HG03565 (cell line): Measurements from ENCODE around the gene TCAP.

Experiments
- ATAC-seq: cut with Tn5 transposase; IDR thresholded peaks from one replicate; pipeline ENCODE4 v1.9.1; 2021; ENCODE audit warnings: mild to moderate bottlenecking, moderate library complexity; ENCODE audit not compliant: unreplicated experiment

The TCAP gene

DNA sequence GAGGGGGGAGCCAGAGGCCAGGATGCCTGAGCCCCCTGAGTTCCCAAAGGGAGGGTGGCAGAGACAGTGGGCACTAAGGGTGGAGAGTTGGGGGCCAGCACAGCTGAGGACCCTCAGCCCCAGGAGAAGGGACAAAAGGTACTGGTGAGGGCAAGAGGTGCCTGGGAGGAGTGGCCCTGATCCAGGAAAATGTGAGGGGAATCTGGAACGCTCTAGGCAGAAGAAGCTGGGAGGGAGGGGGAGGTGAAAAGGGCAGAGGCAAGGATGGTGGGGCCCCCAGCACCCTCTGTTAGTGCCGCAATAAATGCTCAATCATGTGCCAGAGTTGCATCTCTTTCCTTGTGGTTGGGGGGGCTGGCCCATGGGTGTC, 1.1 kb downstream of the TCAP start:
- ATAC-seq = no peak

DNA sequence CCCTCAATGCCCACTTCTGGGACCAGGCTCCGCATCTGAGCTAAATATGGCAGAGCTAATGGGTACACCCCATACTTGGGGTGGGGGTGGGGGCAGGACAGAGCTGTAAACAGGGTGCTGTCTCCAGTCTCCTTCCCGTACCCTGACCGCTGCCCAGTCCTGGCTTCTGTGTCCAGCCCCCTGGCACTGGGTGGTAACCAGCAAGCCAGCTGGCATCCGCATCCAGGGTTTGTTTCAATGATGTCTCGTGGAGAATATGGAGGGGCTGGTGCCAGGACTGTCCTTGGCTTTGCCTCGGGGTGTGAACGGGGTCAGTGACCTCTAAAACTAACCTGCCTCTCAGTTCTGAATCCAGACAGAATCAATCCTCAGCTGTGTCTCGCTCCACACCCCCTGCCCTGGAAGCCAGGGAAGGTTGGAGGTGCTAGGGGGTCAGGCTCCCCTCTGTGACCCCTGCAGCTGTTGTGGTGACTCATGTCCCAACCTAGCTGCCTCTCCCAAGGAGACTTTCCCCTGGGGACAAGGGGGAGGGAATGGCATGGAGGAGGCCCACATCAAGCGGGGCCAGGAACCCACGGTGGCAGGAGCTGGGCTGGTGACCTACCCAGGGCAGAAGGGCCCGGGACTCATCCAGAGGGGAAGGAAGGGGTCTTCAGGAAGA, 1.6 kb downstream of the TCAP start:
- ATAC-seq = no peak

DNA sequence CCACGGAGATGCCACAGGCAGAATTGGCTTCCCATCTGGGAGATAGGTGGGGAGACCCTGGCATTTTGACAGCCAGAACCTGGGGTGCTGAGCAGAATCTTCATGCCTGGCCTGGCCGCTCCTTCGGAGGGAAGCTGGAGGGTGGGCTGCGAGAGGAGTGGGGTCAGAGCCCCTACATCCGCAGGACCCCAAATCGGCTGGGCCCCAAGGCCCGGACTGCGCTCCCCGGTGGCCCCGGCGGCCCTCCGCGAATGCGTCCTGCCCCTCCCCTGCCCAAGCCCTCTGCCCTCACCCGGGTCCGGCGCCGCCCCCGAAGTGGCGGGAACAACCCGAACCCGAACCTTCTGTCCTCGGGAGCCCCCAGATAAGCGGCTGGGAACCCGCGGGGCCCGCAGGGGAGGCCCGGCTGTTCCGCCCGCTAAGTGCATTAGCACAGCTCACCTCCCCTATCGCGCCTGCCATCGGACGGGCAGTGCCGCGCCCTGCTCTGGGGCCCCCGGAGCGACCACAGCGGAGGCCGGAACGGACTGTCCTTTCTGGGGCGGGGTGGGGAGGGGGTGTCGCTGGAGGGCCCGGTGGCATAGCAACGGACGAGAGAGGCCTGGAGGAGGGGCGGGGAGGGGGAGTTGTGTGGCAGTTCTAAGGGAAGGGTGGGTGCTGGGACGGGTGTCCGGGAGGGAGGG, 2.3 kb downstream of the TCAP start:
- ATAC-seq = no peak

DNA sequence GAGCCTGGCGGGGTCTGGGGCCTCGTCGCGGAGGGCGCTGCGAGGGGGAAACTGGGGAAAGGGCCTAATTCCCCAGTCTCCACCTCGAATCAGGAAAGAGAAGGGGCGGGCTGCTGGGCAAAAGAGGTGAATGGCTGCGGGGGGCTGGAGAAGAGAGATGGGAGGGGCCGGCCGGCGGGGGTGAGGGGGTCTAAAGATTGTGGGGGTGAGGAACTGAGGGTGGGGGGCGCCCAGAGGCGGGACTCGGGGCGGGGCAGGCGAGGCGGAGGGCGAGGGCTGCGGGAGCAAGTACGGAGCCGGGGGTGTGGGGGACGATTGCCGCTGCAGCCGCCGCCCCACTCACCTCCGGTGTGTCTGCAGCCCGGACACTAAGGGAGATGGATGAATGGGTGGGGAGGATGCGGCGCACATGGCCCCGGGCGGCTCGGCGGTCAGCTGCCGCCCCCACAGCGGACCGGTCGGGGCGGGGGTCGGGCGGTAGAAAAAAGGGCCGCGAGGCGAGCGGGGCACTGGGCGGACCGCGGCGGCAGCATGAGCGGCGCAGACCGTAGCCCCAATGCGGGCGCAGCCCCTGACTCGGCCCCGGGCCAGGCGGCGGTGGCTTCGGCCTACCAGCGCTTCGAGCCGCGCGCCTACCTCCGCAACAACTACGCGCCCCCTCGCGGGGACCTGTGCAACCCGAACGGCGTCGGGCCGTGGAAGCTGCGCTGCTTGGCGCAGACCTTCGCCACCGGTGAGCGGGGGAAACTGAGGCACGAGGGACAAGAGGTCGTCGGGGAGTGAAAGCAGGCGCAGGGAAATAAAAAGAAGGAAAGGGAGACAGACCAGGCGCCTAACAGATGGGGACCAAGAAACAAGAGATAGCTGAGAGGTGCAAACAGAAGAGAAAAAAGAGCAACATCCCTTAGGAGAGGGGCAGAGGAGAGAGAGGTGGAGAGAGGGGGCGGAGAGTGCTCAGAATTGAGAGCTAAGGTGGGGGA, 3.1 kb downstream of the TCAP start, which contains the start of gene PNMT:
TSS of gene PNMT (plus strand) at position 509 of the 980 bp plus-strand sequence. CDS start at position 532, 23 bp downstream.
- no peak for ATAC-seq

DNA sequence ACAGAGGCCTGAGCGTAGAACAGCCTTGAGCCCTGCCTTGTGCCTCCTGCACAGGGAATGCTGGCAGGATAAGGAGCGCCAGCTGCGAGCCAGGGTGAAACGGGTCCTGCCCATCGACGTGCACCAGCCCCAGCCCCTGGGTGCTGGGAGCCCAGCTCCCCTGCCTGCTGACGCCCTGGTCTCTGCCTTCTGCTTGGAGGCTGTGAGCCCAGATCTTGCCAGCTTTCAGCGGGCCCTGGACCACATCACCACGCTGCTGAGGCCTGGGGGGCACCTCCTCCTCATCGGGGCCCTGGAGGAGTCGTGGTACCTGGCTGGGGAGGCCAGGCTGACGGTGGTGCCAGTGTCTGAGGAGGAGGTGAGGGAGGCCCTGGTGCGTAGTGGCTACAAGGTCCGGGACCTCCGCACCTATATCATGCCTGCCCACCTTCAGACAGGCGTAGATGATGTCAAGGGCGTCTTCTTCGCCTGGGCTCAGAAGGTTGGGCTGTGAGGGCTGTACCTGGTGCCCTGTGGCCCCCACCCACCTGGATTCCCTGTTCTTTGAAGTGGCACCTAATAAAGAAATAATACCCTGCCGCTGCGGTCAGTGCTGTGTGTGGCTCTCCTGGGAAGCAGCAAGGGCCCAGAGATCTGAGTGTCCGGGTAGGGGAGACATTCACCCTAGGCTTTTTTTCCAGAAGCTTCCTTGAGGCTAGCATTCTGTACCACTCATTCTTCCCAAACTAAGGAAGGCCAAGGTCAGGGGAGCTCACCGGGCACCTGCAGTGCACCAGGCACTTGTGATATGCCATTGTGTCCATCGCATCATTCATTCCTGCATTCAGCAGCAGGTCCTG, 5.0 kb downstream of the TCAP start:
- no peak for ATAC-seq

DNA sequence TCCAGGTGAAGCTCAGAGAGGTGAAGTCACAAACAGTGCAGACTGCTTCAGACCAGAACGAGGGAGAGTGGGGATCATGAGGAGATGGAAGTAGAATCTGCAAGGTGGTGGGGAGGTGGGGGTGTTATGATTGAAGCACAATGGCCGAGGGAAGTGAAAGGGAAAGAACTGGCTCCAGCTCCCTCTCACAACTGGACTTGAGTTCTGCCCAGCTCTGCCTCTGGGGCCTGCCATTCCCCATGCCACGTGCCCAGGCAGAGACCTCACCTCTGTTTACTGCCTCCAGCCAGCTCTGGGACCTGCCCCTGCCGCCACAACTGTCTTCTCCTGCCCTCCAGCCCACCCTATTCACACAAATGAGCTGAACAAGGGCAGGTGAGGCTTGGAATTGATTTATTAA, 5.6 kb downstream of the TCAP start:
- no peak for ATAC-seq

DNA sequence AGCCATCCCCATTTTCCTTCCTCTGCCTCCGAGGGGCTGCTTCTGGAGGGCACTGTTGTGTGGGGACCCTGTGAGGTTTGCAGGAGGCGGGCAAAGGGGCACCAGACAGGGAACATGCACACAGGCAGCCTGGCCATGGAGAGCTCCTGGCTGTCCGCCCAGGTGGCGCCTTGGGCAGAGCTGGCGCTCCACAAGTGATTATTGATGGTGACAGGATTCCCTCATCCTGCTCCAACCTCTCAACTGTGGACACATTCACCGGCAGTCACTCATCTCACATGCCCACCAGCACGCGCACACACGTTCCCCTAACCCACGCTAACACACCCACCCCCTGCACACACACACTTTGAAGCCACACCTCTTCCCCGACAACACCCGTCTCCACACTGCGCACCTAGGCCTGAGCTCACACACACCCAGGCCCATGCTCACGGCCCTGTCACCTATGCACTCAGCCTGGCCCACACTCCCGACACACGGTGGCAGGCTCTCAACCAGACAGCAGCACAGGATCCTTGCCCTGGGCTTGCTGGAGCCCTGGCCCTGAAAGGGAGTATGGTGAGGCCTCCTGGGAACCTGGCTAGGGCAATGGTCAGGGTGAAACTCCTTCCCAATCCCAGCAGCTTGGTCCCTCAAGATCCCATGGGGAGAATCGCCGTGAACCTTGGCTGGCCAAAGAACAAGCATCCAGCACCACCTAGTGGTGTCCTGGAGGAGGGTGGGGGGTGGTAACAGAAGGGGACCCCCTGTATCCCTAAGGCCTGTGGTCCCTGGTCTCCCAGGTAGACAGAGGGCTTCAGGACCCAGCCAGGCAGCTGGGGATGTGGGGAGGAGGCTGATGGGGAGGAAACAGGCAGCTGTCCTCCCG, 6.7 kb downstream of the TCAP start:
- ATAC-seq = no peak

DNA sequence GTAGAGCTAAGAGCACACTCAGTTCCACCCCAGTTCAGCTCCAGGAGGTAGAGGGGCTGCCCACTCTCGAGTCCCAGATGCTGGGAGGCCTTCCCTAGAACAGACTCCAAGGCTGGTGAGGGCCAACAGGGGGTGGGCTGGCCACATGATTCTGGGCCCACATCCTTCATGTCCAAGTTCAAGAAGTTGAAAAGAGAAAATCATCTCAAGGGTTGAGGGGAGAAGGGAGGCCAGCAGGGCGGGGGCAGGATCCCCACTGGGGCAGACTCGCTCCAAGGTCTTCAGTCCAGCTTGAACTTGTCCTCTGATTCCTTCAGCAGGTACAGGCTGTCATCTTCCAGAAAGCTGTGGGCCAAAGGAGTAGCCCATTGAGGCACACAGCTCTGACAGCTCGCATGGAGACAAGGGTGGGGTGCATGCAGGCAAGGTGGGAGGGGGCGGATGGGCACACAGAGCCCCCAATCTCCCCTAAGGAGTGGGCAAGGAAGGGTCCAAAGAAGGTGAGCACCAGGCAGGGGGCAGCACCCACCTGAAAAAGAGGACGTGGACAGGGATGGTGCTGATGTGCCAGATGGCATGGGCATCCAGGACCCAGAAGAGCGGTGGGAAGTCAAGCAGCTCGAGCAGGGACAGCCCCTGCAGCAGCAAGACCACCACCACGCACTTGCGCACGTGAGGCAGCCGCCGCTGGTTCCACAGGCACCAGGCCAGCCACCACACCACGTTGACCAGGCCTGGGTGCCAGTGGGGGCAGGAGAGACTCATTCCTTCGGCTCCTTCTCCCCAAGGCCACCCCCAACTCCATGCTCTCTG, 7.6 kb downstream of the TCAP start:
- no peak for ATAC-seq

DNA sequence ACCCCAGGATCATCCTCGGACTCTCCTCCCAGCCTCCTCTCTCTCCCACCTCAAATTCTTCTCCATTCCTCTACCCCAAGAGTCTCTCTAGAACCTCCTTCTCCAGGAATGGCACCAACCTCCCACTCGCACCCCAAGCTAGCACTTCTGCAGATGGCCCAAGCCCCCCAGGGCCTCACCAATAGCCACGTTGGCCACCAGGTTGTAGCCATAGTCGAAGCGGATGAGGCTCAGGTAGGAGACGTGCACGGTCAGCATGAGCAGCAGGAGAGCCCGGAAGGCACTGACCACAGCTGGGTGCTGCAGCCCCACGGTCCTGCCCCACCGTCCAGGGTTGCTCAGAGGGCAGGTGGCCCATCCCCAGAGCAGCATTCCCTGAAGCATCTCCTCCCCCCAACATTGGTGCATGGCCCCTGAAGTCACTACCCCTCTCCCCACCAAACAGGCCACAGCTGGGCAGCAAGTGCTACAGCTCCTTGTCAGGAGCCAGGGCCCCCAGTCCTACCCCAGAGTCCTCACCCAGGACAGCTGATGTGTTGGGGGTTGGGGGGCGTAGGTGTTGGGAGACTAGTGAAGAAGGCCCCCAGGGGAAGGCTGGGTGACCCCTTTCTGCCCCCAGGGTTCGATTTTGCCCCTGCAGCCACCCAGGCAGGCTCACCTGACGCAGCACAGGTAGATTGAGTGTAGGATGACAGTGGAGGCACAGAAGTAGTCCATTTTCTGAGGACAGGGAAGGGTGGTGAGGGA, 8.4 kb downstream of the TCAP start:
- ATAC-seq = no peak

DNA sequence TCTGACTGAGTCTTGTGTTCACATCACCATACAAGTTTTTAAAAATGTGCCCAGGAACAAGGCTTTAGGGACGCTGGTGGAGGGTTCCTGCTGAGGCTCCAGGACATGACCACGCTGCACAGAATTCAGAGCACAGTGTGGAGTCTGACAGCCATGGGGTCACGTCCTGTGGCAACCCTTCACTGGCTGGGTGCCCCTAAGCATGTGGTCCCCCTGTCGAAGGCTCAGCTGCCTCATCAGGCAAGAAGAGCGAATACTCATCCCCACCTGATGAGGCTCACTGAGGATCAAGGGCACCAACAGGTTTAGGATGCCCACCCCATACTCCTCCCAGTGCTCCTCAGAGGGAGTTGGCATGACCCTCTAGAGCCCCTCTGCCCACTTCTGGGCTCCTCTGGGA, 9.0 kb downstream of the TCAP start:
- ATAC-seq = no peak

DNA sequence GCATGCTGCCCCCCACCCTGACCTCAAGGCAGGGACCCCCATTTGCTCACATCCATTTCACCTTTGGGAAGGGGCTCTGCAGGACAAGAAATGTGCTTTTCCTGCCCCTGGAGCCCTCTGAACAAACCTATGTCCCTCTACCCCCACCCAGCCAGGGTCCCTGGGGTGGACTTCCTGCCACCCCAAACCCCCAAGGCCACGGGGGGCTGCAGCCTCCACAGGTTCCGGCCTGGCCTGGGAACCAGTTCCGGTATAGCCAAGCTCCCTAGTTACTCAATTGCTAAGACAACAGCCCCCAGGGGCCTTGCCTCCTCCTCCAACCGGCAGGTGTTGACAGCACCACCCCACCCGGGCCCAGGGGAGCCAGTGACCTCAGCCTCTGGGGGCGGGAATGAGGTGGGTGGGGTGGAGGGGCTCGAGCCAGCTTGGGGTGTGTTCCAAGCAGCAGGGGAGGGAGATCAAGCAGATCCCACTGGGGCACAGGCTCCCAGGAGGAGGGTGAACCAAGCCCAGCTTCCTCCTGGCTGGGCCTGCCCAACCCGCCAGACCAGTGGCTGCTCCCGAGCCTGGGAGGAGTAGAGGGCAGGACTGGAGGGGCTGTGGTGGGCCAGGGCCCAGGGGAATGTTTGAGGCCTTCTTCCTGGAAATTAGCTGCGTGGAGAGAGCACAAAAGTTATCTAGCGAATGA, 9.7 kb downstream of the TCAP start:
- ATAC-seq = no peak

DNA sequence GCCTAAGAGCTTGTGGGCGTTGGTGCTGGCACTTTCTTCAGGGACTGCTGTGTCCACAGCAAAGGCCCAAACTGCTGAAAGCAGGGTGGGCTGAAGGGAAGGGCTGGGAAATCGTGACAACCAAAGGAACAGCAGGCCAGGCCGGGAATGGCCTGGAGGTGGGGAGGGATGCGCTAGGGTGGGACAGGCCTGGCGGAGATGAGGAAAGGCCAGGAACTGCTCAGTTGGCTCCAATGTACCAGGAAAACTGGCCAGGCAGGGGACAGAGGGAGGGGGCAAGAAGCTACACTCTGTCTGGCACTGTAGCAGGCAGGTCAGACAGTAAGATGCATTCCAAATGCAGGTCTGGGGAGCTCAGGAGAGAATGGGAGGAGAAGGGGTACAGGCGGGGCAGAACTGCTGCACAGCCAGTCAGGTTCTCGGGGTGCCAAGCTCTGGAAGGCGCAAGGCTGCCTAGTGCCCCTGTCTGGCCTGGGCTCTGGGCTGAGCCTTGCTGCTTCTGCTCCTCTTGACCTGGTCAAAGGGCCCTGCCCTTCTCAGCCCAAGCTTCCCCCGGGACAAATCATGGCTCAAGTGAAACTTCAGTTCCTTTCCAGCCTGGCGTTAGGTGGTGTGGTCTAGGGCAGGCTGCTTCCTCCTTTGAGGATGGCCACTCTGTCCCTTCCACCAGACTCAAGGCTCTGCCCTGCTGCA, 10.4 kb downstream of the TCAP start:
- ATAC-seq = no peak

DNA sequence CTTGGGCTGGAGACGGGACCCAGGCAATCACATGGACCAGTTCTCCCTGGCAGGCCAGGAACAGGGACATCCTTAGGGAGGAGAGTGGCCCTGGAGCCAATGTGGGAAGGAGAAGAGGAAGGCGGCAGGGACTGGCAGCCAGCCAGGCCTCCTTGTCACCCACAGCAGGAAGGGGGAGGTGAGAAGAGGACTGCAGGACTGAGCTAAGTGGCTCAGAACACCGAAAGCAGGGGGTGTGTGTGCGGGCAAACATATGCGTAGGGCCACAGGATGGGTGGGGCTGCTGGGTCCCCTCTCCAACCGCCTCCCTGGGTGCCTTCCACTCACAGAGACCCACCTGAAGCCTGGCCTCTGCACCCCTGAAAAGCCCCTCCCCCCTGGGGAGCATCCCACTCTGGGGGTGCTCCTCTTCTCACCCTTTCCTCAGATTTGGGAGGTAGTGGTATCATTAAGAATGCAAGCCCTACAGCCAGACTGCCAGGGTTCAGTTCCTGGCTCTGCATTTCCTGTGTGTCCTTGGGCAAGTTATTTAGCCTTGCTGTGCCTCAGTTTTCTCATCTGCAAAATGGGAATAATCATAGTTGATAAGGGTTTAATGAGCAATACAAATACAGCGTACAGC, 11.2 kb downstream of the TCAP start:
- ATAC-seq = no peak

DNA sequence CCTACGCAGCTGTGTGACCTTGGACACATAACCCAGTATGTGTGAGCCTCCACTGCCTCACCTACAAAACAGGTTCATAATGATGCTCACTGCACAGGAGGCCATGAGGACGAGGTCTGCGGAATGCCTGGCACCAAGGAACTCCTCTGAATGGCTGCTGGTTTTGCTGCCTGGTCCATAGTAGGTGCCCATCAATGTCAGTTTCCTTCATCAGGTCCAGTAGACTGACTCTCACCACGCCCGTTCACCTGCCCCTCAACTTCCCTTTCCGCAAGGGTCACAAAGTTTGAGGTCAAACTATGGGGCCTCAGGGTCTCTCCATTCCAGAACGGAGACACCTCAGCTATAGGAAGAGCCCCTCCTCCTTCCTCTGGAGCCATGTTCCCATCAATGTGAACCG, 11.9 kb downstream of the TCAP start:
- no peak for ATAC-seq

DNA sequence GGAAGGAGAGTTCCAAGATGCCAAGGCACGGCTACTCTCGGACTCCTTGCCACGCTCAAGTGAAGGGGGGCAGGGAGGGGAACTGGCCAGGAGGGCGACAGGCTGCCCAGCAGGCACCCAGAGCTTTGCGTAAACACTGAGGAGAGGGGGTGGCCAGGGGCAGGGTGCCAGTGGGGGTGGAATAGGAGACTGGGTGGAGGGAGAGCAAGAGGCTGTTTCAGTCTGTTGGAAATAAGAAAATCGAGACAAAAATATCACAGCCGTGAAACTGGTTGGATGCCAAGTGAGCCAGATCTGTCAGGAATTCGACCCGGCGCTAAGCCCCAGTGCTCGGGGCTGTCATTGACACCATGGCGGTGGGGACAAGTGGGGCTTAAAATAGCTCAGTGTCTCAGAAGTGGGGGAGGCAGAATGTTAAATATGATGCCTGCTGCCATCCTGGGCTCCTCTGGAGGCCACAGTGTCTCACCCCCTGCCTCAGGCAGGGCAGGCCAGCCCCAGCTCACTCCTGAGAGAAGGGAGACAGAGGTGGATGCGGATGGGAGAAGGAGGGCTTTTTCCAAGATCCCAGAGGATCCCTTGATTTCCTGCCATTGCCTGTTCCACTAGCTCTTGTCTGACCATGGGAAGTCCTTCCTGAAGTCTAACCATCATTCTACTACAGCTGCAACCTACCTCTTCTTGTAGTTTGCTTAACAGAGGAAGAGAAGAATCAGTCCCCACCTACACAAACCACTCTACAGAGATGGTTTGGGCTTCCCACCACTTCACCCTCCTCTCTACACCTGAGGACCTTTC, 12.6 kb downstream of the TCAP start:
- no peak for ATAC-seq
